Activated CD4-positive, alpha-beta T cell treated with anti-CD3 and anti-CD28 coated beads, Interleukin-2, Interleukin-4, amounts not matched to agents 100 ng/mL and 50 ng/mL, durations not matched to agents 16 hours and 8 hours (primary cell): ENCODE data around the gene GPBAR1.

Source experiments
- DNase-seq: peaks from one replicate; pipeline ENCODE4 v3.0.0-alpha.2; 2020; ENCODE audit warnings: low spot score

The GPBAR1 gene

GRCh38 chr2:218286570-218287459 is 26.0 kb downstream of the GPBAR1 start:
- DNase-seq: peak; percentile 87

GRCh38 chr2:218289639-218290315 is 29.0 kb downstream of the GPBAR1 start:
- DNase-seq: no peak

GRCh38 chr2:218290316-218291261 is 29.8 kb downstream of the GPBAR1 start:
- peak; percentile 44 for DNase-seq

- no peak for DNase-seq
These were observed 30.7 kb downstream of the GPBAR1 start for GRCh38 chr2:218291318-218292047.

GRCh38 chr2:218292048-218293014 is 31.5 kb downstream of the GPBAR1 start, which contains the start of gene TMBIM1:
TMBIM1 (minus strand) TSS chr2:218292503; CDS start chr2:218282141, 10,362 bp downstream.
- peak; percentile 77 for DNase-seq

GRCh38 chr2:218293715-218294429 is 33.1 kb downstream of the GPBAR1 start:
- no peak for DNase-seq

- DNase-seq: no peak
These were observed 33.7 kb downstream of the GPBAR1 start for GRCh38 chr2:218294430-218295022.

GRCh38 chr2:218295029-218295428 is 34.2 kb downstream of the GPBAR1 start:
- no peak for DNase-seq

GRCh38 chr2:218296200-218296599 is 35.4 kb downstream of the GPBAR1 start:
- DNase-seq: no peak

GRCh38 chr2:218296847-218297246 is 36.0 kb downstream of the GPBAR1 start:
- DNase-seq: no peak

- DNase-seq: no peak
These were observed 37.6 kb downstream of the GPBAR1 start for GRCh38 chr2:218298314-218298875.

- no peak for DNase-seq
These were observed 39.3 kb downstream of the GPBAR1 start for GRCh38 chr2:218300141-218300540.

- peak; percentile 93 for DNase-seq
These were observed 40.5 kb downstream of the GPBAR1 start for GRCh38 chr2:218301176-218301819.

GRCh38 chr2:218305383-218305782 is 44.6 kb downstream of the GPBAR1 start:
- no peak for DNase-seq

- no peak for DNase-seq
These were observed 45.5 kb downstream of the GPBAR1 start for GRCh38 chr2:218306184-218306920.

- DNase-seq: no peak
These were observed 46.7 kb downstream of the GPBAR1 start for GRCh38 chr2:218307415-218308090.
